ENCODE measurements around the gene RASSF5.

Gene RASSF5

DNA sequence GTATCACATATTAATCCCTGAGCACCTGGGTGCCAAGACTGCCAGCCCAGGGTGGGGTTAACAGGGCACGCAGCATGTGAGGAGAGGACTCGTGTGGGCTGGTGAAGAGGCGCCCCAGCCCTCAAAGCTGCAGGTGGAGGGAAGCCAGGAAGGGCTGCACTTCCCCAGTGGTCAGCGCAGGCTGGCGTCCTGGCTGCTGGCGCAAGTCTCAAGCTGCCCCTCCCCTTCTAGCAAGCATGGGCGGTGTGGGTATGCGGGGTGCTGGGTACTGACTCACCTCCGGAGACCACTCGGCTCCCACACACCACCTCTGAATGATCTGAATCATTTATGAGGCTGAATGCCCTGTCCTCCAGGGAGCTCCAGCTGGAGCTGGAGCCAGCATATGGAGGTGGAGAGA, 60.9 kb downstream of the RASSF5 start:
- DNase-seq: no peak
- Histone ChIP-seq H3K4me3 (no peak overlapping the region), H3K27ac (no peak overlapping the region), H3K9me3 (no peaks in the 10 kb centered on the region), H3K27me3 (no peaks in the 10 kb centered on the region), H3K36me3 (no peaks in the 10 kb centered on the region), H3K4me1 (no peaks in the 10 kb centered on the region)
- TF ChIP-seq, protein P1, sequence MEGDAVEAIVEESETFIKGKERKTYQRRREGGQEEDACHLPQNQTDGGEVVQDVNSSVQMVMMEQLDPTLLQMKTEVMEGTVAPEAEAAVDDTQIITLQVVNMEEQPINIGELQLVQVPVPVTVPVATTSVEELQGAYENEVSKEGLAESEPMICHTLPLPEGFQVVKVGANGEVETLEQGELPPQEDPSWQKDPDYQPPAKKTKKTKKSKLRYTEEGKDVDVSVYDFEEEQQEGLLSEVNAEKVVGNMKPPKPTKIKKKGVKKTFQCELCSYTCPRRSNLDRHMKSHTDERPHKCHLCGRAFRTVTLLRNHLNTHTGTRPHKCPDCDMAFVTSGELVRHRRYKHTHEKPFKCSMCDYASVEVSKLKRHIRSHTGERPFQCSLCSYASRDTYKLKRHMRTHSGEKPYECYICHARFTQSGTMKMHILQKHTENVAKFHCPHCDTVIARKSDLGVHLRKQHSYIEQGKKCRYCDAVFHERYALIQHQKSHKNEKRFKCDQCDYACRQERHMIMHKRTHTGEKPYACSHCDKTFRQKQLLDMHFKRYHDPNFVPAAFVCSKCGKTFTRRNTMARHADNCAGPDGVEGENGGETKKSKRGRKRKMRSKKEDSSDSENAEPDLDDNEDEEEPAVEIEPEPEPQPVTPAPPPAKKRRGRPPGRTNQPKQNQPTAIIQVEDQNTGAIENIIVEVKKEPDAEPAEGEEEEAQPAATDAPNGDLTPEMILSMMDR (IDR thresholded peaks at IDR 0.05): no peak
- intact Hi-C loops (cut with DNase I; ENCODE audit: low total_unique reads): no loop called here

DNA sequence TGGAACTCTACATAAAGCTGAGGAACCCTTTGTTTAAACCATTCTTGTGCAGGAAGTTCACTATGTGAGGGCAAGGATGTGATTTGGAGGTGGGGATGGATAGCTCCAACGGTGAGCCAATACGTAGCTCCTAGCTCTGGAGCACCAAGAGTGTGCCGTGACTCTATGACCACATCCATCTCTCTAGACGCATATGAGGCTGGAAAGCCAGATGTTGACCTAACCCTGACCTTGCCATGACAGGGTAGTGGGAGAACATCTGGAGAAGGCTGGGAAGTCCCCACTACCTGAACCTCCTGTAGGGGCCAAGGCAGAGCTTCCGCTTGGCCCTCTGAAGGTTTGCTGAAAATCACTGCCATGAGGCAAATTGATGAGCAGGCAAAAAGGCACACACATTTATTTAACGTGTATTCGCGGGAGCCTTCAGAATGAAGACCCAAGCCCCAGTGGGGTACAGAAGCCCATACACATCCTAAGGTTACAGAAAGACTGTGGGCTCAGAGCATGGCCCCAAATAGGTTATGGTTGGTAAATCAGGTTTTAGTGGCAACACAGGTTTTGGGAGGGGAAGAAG, 61.5 kb downstream of the RASSF5 start:
- Histone ChIP-seq H3K4me1 (no peaks in the 10 kb centered on the region), H3K27me3 (no peaks in the 10 kb centered on the region), H3K9me3 (no peaks in the 10 kb centered on the region), H3K27ac (no peak overlapping the region), H3K4me3 (no peak overlapping the region), H3K36me3 (no peaks in the 10 kb centered on the region)
- DNase-seq: no peak
- intact Hi-C loops (cut with DNase I; ENCODE audit: low total_unique reads): no loop called here
- TF ChIP-seq, protein P1 (IDR thresholded peaks at IDR 0.05): no peak

- Histone ChIP-seq H3K27me3 (no peaks in the 10 kb centered on the region), H3K36me3 (no peaks in the 10 kb centered on the region), H3K4me1 (no peaks in the 10 kb centered on the region), H3K9me3 (no peaks in the 10 kb centered on the region), H3K27ac (no peak overlapping the region), H3K4me3 (no peak overlapping the region)
- TF ChIP-seq, protein P1 (IDR thresholded peaks at IDR 0.05): no peak
- intact Hi-C loops (cut with DNase I; ENCODE audit: low total_unique reads): no loop called here
- no peak for DNase-seq
Measured at GRCh38 chr1:206569556-206569955, 62.2 kb downstream of the RASSF5 start.

DNA sequence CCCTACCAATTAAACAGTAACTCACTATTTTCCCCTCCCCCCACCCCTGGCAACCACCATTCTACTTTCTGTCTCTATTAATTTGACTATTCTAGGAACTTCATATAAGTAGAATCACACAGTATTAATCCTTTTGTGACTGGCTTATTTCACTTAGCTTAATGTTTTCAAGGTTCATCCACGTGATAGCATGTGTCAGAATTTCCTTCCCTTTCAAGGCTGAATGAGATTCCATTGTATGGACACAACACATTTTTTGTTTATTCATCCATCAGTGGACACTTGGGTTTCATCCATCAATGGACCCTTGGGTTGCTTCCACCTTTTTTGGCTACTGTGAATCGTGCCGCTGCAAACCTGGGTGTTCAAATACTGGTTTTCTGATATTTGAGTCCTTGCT, 63.2 kb downstream of the RASSF5 start:
- no peaks in the 10 kb centered on the region for H3K27me3 ChIP-seq
- H3K27ac ChIP-seq: no peak overlapping the region
- no peaks in the 10 kb centered on the region for H3K36me3 ChIP-seq
- no peak overlapping the region for H3K4me3 ChIP-seq
- no peak for DNase-seq
- intact Hi-C loops (cut with DNase I; ENCODE audit: low total_unique reads): no loop called here
- no peaks in the 10 kb centered on the region for H3K9me3 ChIP-seq
- no peaks in the 10 kb centered on the region for H3K4me1 ChIP-seq
- TF ChIP-seq, protein P1 (IDR thresholded peaks at IDR 0.05): no peak

- no peaks in the 10 kb centered on the region for H3K36me3 ChIP-seq
- H3K4me1 ChIP-seq: peaks cover 0 to 4% (median 0%) of the 10 kb centered on the region in 4 donors
- no peak for DNase-seq
- no peak overlapping the region for H3K4me3 ChIP-seq
- TF ChIP-seq, protein P1 (IDR thresholded peaks at IDR 0.05): no peak
- H3K27me3 ChIP-seq: no peaks in the 10 kb centered on the region
- no peak overlapping the region for H3K27ac ChIP-seq
- no peaks in the 10 kb centered on the region for H3K9me3 ChIP-seq
- intact Hi-C loops (cut with DNase I; ENCODE audit: low total_unique reads): no loop called here
Measured at GRCh38 chr1:206572835-206573234, 65.5 kb downstream of the RASSF5 start.

DNA sequence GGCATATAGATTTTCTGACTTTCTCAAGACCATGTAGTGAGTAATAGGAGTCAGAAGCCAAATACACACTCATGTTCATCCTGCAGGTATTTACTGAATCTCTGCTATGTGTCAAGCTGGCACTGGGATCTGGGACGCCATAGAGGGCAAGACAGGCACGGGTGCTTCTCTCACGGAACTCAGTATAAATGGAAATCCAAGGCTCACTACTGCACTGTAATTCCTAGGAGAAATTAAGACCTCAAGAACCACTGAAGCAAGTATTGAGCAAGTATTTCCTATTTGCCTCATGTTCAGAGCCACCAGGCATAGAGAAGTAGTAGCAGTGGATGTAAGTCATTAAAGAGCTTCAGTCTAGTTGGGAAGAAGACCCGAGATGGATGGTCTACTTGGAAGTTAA, 66.0 kb downstream of the RASSF5 start:
- TF ChIP-seq, protein P1 (IDR thresholded peaks at IDR 0.05): no peak
- Histone ChIP-seq H3K27me3 (no peaks in the 10 kb centered on the region), H3K9me3 (no peaks in the 10 kb centered on the region), H3K27ac (no peak overlapping the region), H3K4me3 (no peak overlapping the region), H3K36me3 (no peaks in the 10 kb centered on the region), H3K4me1 (peaks cover 0 to 4% (median 0%) of the 10 kb centered on the region in 4 donors)
- intact Hi-C loops (cut with DNase I; ENCODE audit: low total_unique reads): no loop called here
- DNase-seq: no peak
